Pancreas (tissue), 10 donors: ENCODE results near the gene ATG9A. TPM values are rescaled to one million over a fixed set of nuclear protein-coding genes. Genes with fewer than 3 reads are reported as not detected.
A peak's percentile ranks its signal among the peaks of the same experiment; 100 is the strongest.

Source experiments
- ATAC-seq, 4 donors: fragments of 200-7000 bp; cut with Tn5 transposase; one replicate each; pipeline versions ENCODE4 v1.8.0 to v1.9.1; 2020; ENCODE audit warnings: mild to moderate bottlenecking in 4 of 4, moderate library complexity in 4 of 4
- DNase-seq, 6 donors: peaks; one replicate each; pipeline ENCODE4 v3.0.0-alpha.2; 2020
- FAIRE-seq: peaks from 2 replicates; lab custom pipeline; 2012; peaks lifted over from hg19 to GRCh38; lab: Jason Lieb, UNC
- H3K27ac ChIP-seq, 4 donors: fragments of 200-600 bp; sonication (generic); 1 replicate in 3 of 4; 2 replicates in 1 of 4; pipeline versions ENCODE4 v1.5.0 to v1.8.0; 2020
- H3K27me3 ChIP-seq, 4 donors: fragments of 200-600 bp; one replicate each; pipeline ENCODE4 v1.8.0; 2021
- H3K36me3 ChIP-seq, 3 donors: fragments of 200-600 bp; sonication (generic) in 1 of 3; one replicate each; pipeline versions ENCODE4 v1.5.0 to v1.8.0; 2020 to 2021
- H3K4me1 ChIP-seq, 3 donors: fragments of 200-600 bp; one replicate each; pipeline ENCODE4 v1.8.0; 2021
- H3K4me3 ChIP-seq, 4 donors: fragments of 200-600 bp; sonication (generic) in 2 of 4; one replicate each; pipeline versions ENCODE4 v1.5.0 to v1.8.0; 2020 to 2021
- H3K9me3 ChIP-seq, 4 donors: fragments of 200-600 bp; one replicate each; pipeline ENCODE4 v1.8.0; 2021
- CTCF ChIP-seq, 4 donors: fragments of 200-600 bp; sonication (generic) in 3 of 4; IDR thresholded peaks; one replicate each; pipeline versions ENCODE4 v1.5.0 to v1.8.0; 2021; ENCODE audit warnings: antibody characterized with exemption in 4 of 4
- WGBS, 2 donors: extraction: QIAGEN DNeasy Blood & Tissue Kit; methylation state at CpG; one replicate each; pipeline ENCODE4 v1.1.7; 2013; 5-methylcytosine and 5-hydroxymethylcytosine counted together
- intact Hi-C, 3 donors: fragments of 100-400 bp; cut with DNase I; formaldehyde crosslinking; loops; one replicate each; pipeline versions ENCODE4 v1.11.1 to v1.14.2; 2022
- polyA plus RNA-seq, 2 donors: library from polyadenylated mRNA; stranded (reverse); fragments of 200-250 nt; gene quantifications; one replicate each; pipeline ENCODE4 v1.2.3, GENCODE V29; 2013
- total RNA-seq, 6 donors: library from RNA; stranded (reverse); fragmentation: NEBNext Ultra II Directional in 4 of 6; extraction: Animal tissue kit (Norgen Biotek cat#: 25700) in 4 of 6; gene quantifications; one replicate each; pipeline versions ENCODE4 v1.2.1 to v1.2.4, GENCODE V29; 2021 to 2023
- donor health status: healthy with polysubstance abuse.
- donor health status: DM: no; HTN: no; CAD: no; lungs with moderate emphysema.
- donor health status: DM: no; HTN: no; CAD: no.
- donor health status: control.
- donor health status: control.
- donor health status: Bipolar disorder and iron deficiency.
- donor health status: DM: yes; HTN: yes; CAD: no.
- donor health status: DM: no; HTN: no; CAD: no.
- donor health status: DM: no; HTN: no; CAD: no.
- donor health status: DM: yes; HTN: yes; CAD: no.

ATG9A gene
- total and polyA plus RNA-seq, 8 donors, result 12.1 to 25.5 (median 18.5) TPM

- ATAC-seq (no peak), DNase-seq (peak in 2 of 6 donors; percentile 24 to 41), FAIRE-seq (no peak)
- H3K27me3 ChIP-seq, result no peaks in the 10 kb centered on the region
- intact Hi-C loops, result no loop called here
- WGBS, 2 donors, result 75 to 77% methylated on average over 17 of the region's 17 CpGs
- TF ChIP-seq CTCF (IDR thresholded peaks at IDR 0.05), result no peak
- H3K4me3 ChIP-seq, result no peak overlapping the region
- peaks cover 0 to 11% (median 5%) of the 10 kb centered on the region in 3 donors for H3K4me1 ChIP-seq
- peaks cover 0 to 3% (median 0%) of the 10 kb centered on the region in 3 donors for H3K36me3 ChIP-seq
- peak overlapping the region in 1 of 4 donors; percentile 12 for H3K27ac ChIP-seq
- H3K9me3 ChIP-seq, result no peaks in the 10 kb centered on the region
Measured at GRCh38 chr2:219207884-219208740, 21.3 kb downstream of the ATG9A start.

GRCh38 chr2:219207134-219207883 is 22.1 kb downstream of the ATG9A start:
- DNase-seq (peak in 2 of 6 donors; percentile 21 to 44), ATAC-seq (no peak), FAIRE-seq (no peak)
- Histone ChIP-seq H3K4me3 (peak overlapping the region; percentile 42 to 73 (median 70)), H3K36me3 (no peaks in the 10 kb centered on the region), H3K9me3 (no peaks in the 10 kb centered on the region), H3K4me1 (peaks cover 0 to 11% (median 5%) of the 10 kb centered on the region in 3 donors), H3K27ac (peak overlapping the region; percentile 86 to 95 (median 90)), H3K27me3 (no peaks in the 10 kb centered on the region)
- intact Hi-C loops, result no loop called here
- TF ChIP-seq CTCF (IDR thresholded peaks at IDR 0.05), result no peak
- WGBS, 2 donors, result 15 to 19% methylated on average over 22 of the region's 22 CpGs

- peak; percentile 93 to 99 (median 96) for DNase-seq
- Histone ChIP-seq H3K27me3 (no peaks in the 10 kb centered on the region), H3K4me3 (peak within 1 kb of the TSS; percentile 42 to 73 (median 70)), H3K36me3 (no peaks in the 10 kb centered on the region), H3K4me1 (peaks cover 0 to 11% (median 5%) of the 10 kb centered on the region in 3 donors), H3K9me3 (no peaks in the 10 kb centered on the region), H3K27ac (peak within 1 kb of the TSS; percentile 86 to 95 (median 90))
- intact Hi-C loops, result no loop called here
- 1% methylated on average over 64 to 76 of the region's 76 CpGs for WGBS, 2 donors
- TF ChIP-seq CTCF (IDR thresholded peaks at IDR 0.05), result no peak
- peak; percentile 94 to 98 (median 97) for ATAC-seq
- FAIRE-seq, result no peak
Measured at GRCh38 chr2:219206328-219207133, 22.9 kb downstream of the ATG9A start, which contains the start of gene ZFAND2B. TSS of gene ZFAND2B (plus strand) at chr2:219206782. CDS start at chr2:219206988, 206 bp downstream.

- WGBS, 2 donors, result 6 to 7% methylated on average over 7 of the region's 7 CpGs
- no peak for TF ChIP-seq CTCF (IDR thresholded peaks at IDR 0.05)
- ATAC-seq (no peak), FAIRE-seq (no peak), DNase-seq (peak in 1 of 6 donors; percentile 13)
- Histone ChIP-seq H3K9me3 (no peaks in the 10 kb centered on the region), H3K36me3 (no peaks in the 10 kb centered on the region), H3K4me1 (peaks cover 0 to 11% (median 5%) of the 10 kb centered on the region in 3 donors), H3K4me3 (peak overlapping the region; percentile 42 to 73 (median 70)), H3K27ac (peak overlapping the region; percentile 86 to 95 (median 90)), H3K27me3 (no peaks in the 10 kb centered on the region)
- intact Hi-C loops, result no loop called here
Measured at GRCh38 chr2:219205981-219206327, 23.5 kb downstream of the ATG9A start.
